GM12864 (cell line): ENCODE results near the gene CHID1.

Experiments
- DNase-seq: peaks from one replicate; pipeline ENCODE4 v3.0.0-alpha.2; 2011; ENCODE audit warnings: low read depth
- H3K4me3 ChIP-seq: 2 replicates; pipeline ENCODE4 v1.5.1; 2011; ENCODE audit warnings: mild to moderate bottlenecking, low read depth, low read length, control low read depth
- CTCF ChIP-seq: IDR thresholded peaks from 2 replicates; pipeline ENCODE4 v1.5.1; 2011; ENCODE audit warnings: low read depth, mild to moderate bottlenecking, moderate library complexity, low read length, control low read depth, inconsistent platforms; ENCODE audit errors: missing control alignments

CHID1 gene

GRCh38 chr11:883527-883926, 27.1 kb downstream of the CHID1 start:
- DNase-seq: no peak
- no peak for TF ChIP-seq CTCF

GRCh38 chr11:882596-882995, 28.0 kb downstream of the CHID1 start:
- no peak for DNase-seq
- no peak for TF ChIP-seq CTCF
- no peak overlapping the region for H3K4me3 ChIP-seq

More at GRCh38 chr11:883527-883926, 27.1 kb downstream of the CHID1 start:
- no peak overlapping the region for H3K4me3 ChIP-seq

GRCh38 chr11:880447-880846, 30.2 kb downstream of the CHID1 start:
- no peak for TF ChIP-seq CTCF

GRCh38 chr11:877565-877964, 33.0 kb downstream of the CHID1 start:
- no peak for TF ChIP-seq CTCF
- DNase-seq: no peak
- no peak overlapping the region for H3K4me3 ChIP-seq

More at GRCh38 chr11:880447-880846, 30.2 kb downstream of the CHID1 start:
- no peak for DNase-seq
- H3K4me3 ChIP-seq: no peak overlapping the region

GRCh38 chr11:876545-876944, 34.1 kb downstream of the CHID1 start:
- no peak for TF ChIP-seq CTCF
- no peak for DNase-seq

GRCh38 chr11:875769-876301, 34.8 kb downstream of the CHID1 start:
- no peak for DNase-seq
- no peak overlapping the region for H3K4me3 ChIP-seq
- TF ChIP-seq CTCF: no peak

More at GRCh38 chr11:876545-876944, 34.1 kb downstream of the CHID1 start:
- H3K4me3 ChIP-seq: no peak overlapping the region

- DNase-seq: no peak
- TF ChIP-seq CTCF: no peak
- H3K4me3 ChIP-seq: no peak overlapping the region
Observed at GRCh38 chr11:875203-875602, 35.4 kb downstream of the CHID1 start.
